ENCODE measurements around the gene CDH20. TPM values are rescaled to one million over a fixed set of nuclear protein-coding genes. Genes with fewer than 3 reads are reported as not detected.

The CDH20 gene
- total and polyA plus RNA-seq, 7 experiments from 2014 or later = 0.15 to 0.44 (median 0.40) TPM; not detected in 4

GRCh38 chr18:61496374-61496773, 163.1 kb downstream of the CDH20 start:
- H3K4me3 ChIP-seq (ENCODE audit: low read length) = no peak overlapping the region
- POLR2A ChIA-PET = no interaction called here
- peaks cover 0 to 20% (median 5%) of the 10 kb centered on the region in 5 donors for H3K27me3 Mint-ChIP-seq
- no peaks in the 10 kb centered on the region for H3K9me3 ChIP-seq (ENCODE audit: control insufficient read depth in 2 of 3, low read length in 3 of 3)
- CTCF ChIA-PET = no interaction called here
- H3K4me1 Mint-ChIP-seq = no peaks in the 10 kb centered on the region
- DNase-seq = no peak
- no peaks in the 10 kb centered on the region for H3K4me1 ChIP-seq (ENCODE audit: control insufficient read depth in 2 of 2, insufficient read depth in 2 of 2, low read length in 2 of 2)
- no peaks in the 10 kb centered on the region for H3K9me3 Mint-ChIP-seq
- H3K36me3 ChIP-seq (ENCODE audit: control insufficient read depth in 2 of 3, insufficient read depth in 3 of 3, low read length in 3 of 3) = no peaks in the 10 kb centered on the region
- no peaks in the 10 kb centered on the region for H3K27me3 ChIP-seq (ENCODE audit: control insufficient read depth in 2 of 2, insufficient read depth in 2 of 2, low read length in 2 of 2)
- no peak overlapping the region for H3K4me3 Mint-ChIP-seq
- H3K27ac Mint-ChIP-seq = no peak overlapping the region
- intact Hi-C loops (cut with micrococcal nuclease) = no loop called here
- no peak for ATAC-seq
- no peaks in the 10 kb centered on the region for H3K36me3 Mint-ChIP-seq
- H3K27ac ChIP-seq (ENCODE audit: low read depth, low read length) = no peak overlapping the region

- Histone ChIP-seq H3K9me3 (ENCODE audit: control insufficient read depth in 2 of 3, low read length in 3 of 3) (no peaks in the 10 kb centered on the region), H3K27me3 (ENCODE audit: control insufficient read depth in 2 of 2, insufficient read depth in 2 of 2, low read length in 2 of 2) (no peaks in the 10 kb centered on the region), H3K4me1 (ENCODE audit: control insufficient read depth in 2 of 2, insufficient read depth in 2 of 2, low read length in 2 of 2) (no peaks in the 10 kb centered on the region), H3K4me3 (ENCODE audit: low read length) (no peak overlapping the region), H3K27ac (ENCODE audit: low read depth, low read length) (no peak overlapping the region), H3K36me3 (ENCODE audit: control insufficient read depth in 2 of 3, insufficient read depth in 3 of 3, low read length in 3 of 3) (no peaks in the 10 kb centered on the region)
- no peak for DNase-seq
- POLR2A ChIA-PET = no interaction called here
- Mint-ChIP-seq H3K27me3 (peaks cover 0 to 20% (median 5%) of the 10 kb centered on the region in 5 donors), H3K4me3 (no peak overlapping the region), H3K27ac (no peak overlapping the region), H3K36me3 (no peaks in the 10 kb centered on the region), H3K4me1 (no peaks in the 10 kb centered on the region), H3K9me3 (no peaks in the 10 kb centered on the region)
- ATAC-seq = no peak
- intact Hi-C loops (cut with micrococcal nuclease) = no loop called here
- CTCF ChIA-PET = no interaction called here
These were observed 164.2 kb downstream of the CDH20 start for GRCh38 chr18:61497422-61497821.

DNA sequence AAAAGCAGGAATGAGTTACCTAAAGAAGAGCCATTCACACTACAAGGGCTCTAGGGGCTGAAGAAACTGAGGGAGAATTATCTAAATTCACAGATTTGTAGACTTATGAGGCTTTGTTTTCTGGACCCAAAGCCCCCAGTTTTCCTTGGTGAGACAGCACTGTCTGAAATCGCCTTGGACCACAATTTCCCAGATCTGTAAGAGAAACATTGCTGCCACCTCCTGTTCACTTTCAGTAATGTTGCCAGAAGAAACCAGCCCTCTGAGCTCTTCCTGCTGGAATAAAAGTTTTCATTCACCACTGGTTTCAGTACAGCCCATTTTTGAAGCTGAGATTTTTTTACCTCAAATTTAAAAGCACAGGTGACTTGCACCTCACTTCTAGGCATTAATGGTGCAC, 169.2 kb downstream of the CDH20 start:
- Mint-ChIP-seq H3K4me3 (no peak overlapping the region), H3K4me1 (no peaks in the 10 kb centered on the region), H3K9me3 (peaks cover 0 to 3% (median 0%) of the 10 kb centered on the region in 11 donors), H3K27me3 (peaks cover 6 to 25% (median 13%) of the 10 kb centered on the region in 5 donors), H3K36me3 (no peaks in the 10 kb centered on the region), H3K27ac (no peak overlapping the region)
- Histone ChIP-seq H3K27ac (ENCODE audit: low read depth, low read length) (no peak overlapping the region), H3K27me3 (ENCODE audit: control insufficient read depth in 2 of 2, insufficient read depth in 2 of 2, low read length in 2 of 2) (no peaks in the 10 kb centered on the region), H3K36me3 (ENCODE audit: control insufficient read depth in 2 of 3, insufficient read depth in 3 of 3, low read length in 3 of 3) (no peaks in the 10 kb centered on the region), H3K9me3 (ENCODE audit: control insufficient read depth in 2 of 3, low read length in 3 of 3) (no peaks in the 10 kb centered on the region), H3K4me1 (ENCODE audit: control insufficient read depth in 2 of 2, insufficient read depth in 2 of 2, low read length in 2 of 2) (no peaks in the 10 kb centered on the region), H3K4me3 (ENCODE audit: low read length) (no peak overlapping the region)
- ChIA-PET CTCF (no interaction called here), POLR2A (no interaction called here)
- intact Hi-C loops (cut with micrococcal nuclease) = loop anchor here in 1 of 2 donors (2.0 to 10.0 kb wide), 2 partner anchors 180 to 818 kb away; no protein-coding TSS in a partner anchor
- ATAC-seq (no peak), DNase-seq (no peak)

DNA sequence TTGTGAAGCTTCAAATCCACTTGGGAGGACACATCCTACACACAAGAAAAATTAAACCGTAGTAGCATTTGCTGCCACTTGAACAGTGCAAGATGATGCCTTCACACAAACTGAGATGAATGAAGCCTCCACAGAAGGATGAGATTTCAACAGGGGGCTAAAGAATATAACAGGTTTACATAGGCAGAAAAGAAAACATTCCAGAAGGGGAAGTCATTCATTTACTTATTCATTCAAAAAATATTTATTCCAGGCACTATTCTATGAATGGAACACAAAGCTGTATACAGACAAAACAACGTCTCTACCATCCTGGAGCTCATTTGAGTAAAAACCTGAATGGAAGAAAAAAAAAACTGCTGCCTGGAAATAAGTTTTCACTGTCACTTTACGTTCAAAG, 170.5 kb downstream of the CDH20 start:
- H3K4me3 Mint-ChIP-seq = no peak overlapping the region
- Histone ChIP-seq H3K27ac (ENCODE audit: low read depth, low read length) (no peak overlapping the region), H3K4me3 (ENCODE audit: low read length) (no peak overlapping the region), H3K36me3 (ENCODE audit: control insufficient read depth in 2 of 3, insufficient read depth in 3 of 3, low read length in 3 of 3) (no peaks in the 10 kb centered on the region), H3K27me3 (ENCODE audit: control insufficient read depth in 2 of 2, insufficient read depth in 2 of 2, low read length in 2 of 2) (no peaks in the 10 kb centered on the region), H3K4me1 (ENCODE audit: control insufficient read depth in 2 of 2, insufficient read depth in 2 of 2, low read length in 2 of 2) (no peaks in the 10 kb centered on the region), H3K9me3 (ENCODE audit: control insufficient read depth in 2 of 3, low read length in 3 of 3) (no peaks in the 10 kb centered on the region)
- ChIA-PET POLR2A (no interaction called here), CTCF (no interaction called here)
- H3K27me3 Mint-ChIP-seq = peaks cover 4 to 22% (median 13%) of the 10 kb centered on the region in 5 donors
- intact Hi-C loops (cut with micrococcal nuclease) = loop anchor here in 1 of 2 donors (2.0 to 10.0 kb wide), 2 partner anchors 181 to 819 kb away; no protein-coding TSS in a partner anchor
- ATAC-seq (no peak), DNase-seq (no peak)
- H3K9me3 Mint-ChIP-seq = peaks cover 0 to 5% (median 0%) of the 10 kb centered on the region in 11 donors
- H3K27ac Mint-ChIP-seq = no peak overlapping the region
- H3K4me1 Mint-ChIP-seq = no peaks in the 10 kb centered on the region
- H3K36me3 Mint-ChIP-seq = no peaks in the 10 kb centered on the region

GRCh38 chr18:61528961-61529360, 195.7 kb downstream of the CDH20 start:
- no peaks in the 10 kb centered on the region for H3K27me3 ChIP-seq (ENCODE audit: control insufficient read depth in 2 of 2, insufficient read depth in 2 of 2, low read length in 2 of 2)
- H3K27ac ChIP-seq (ENCODE audit: low read depth, low read length) = no peak overlapping the region
- ATAC-seq = no peak
- ChIA-PET POLR2A (no interaction called here), CTCF (no interaction called here)
- H3K4me3 ChIP-seq (ENCODE audit: low read length) = no peak overlapping the region
- no peak overlapping the region for H3K27ac Mint-ChIP-seq
- H3K27me3 Mint-ChIP-seq = peaks cover 0 to 22% (median 13%) of the 10 kb centered on the region in 5 donors
- H3K4me1 ChIP-seq (ENCODE audit: control insufficient read depth in 2 of 2, insufficient read depth in 2 of 2, low read length in 2 of 2) = no peaks in the 10 kb centered on the region
- H3K4me3 Mint-ChIP-seq = no peak overlapping the region
- no peaks in the 10 kb centered on the region for H3K9me3 ChIP-seq (ENCODE audit: control insufficient read depth in 2 of 3, low read length in 3 of 3)
- H3K36me3 Mint-ChIP-seq = no peaks in the 10 kb centered on the region
- intact Hi-C loops (cut with micrococcal nuclease) = no loop called here
- H3K36me3 ChIP-seq (ENCODE audit: control insufficient read depth in 2 of 3, insufficient read depth in 3 of 3, low read length in 3 of 3) = no peaks in the 10 kb centered on the region
- no peaks in the 10 kb centered on the region for H3K4me1 Mint-ChIP-seq
- DNase-seq = no peak
- H3K9me3 Mint-ChIP-seq = peaks cover 0 to 4% (median 0%) of the 10 kb centered on the region in 11 donors

DNA sequence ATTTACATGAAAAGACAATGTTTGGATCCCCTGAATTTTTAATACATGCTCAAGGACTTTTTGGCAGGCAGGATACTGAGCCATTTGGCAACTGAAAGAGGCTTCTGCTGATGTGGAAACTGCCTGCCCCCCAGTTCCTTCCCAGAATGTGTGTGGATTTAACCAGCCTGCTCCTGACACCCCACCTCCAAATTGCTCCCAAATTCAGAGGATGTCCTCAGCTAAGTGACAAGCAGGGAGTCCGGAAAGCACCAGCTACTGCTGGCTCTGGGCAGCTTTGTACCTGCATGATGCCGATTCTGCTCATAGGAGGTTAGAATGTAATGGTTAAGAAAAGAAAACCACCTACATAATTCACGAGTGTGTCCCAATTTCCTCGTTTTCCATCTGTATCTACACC, 197.5 kb downstream of the CDH20 start:
- Histone ChIP-seq H3K36me3 (ENCODE audit: control insufficient read depth in 2 of 3, insufficient read depth in 3 of 3, low read length in 3 of 3) (no peaks in the 10 kb centered on the region), H3K27ac (ENCODE audit: low read depth, low read length) (no peak overlapping the region), H3K4me3 (ENCODE audit: low read length) (no peak overlapping the region), H3K4me1 (ENCODE audit: control insufficient read depth in 2 of 2, insufficient read depth in 2 of 2, low read length in 2 of 2) (no peaks in the 10 kb centered on the region), H3K27me3 (ENCODE audit: control insufficient read depth in 2 of 2, insufficient read depth in 2 of 2, low read length in 2 of 2) (no peaks in the 10 kb centered on the region), H3K9me3 (ENCODE audit: control insufficient read depth in 2 of 3, low read length in 3 of 3) (no peaks in the 10 kb centered on the region)
- ATAC-seq (no peak), DNase-seq (no peak)
- H3K27me3 Mint-ChIP-seq = peaks cover 0 to 23% (median 13%) of the 10 kb centered on the region in 5 donors
- no peaks in the 10 kb centered on the region for H3K4me1 Mint-ChIP-seq
- H3K4me3 Mint-ChIP-seq = no peak overlapping the region
- ChIA-PET CTCF (no interaction called here), POLR2A (no interaction called here)
- intact Hi-C loops (cut with micrococcal nuclease) = no loop called here
- no peaks in the 10 kb centered on the region for H3K36me3 Mint-ChIP-seq
- H3K9me3 Mint-ChIP-seq = peaks cover 0 to 2% (median 0%) of the 10 kb centered on the region in 11 donors
- no peak overlapping the region for H3K27ac Mint-ChIP-seq

DNA sequence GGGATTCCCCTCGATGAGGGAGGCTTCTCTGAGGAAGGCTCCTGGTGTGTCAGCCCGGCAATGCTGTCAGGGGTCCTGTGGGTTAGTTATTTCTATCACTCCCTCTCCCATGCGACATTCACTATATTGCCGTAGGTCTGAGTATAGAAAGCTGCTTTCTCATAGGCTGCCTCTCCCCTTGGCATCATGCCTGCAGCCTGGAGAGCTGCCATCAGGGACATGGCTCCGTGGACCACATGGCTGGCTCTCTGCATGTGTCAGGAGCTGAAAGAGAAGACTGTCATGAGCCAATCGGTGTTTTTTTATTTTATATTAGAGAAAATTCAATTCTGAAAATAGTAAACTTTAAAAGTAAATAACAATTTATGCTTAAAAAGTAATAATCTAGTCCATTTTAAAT, 198.0 kb downstream of the CDH20 start:
- POLR2A ChIA-PET = no interaction called here
- Histone ChIP-seq H3K9me3 (ENCODE audit: control insufficient read depth in 2 of 3, low read length in 3 of 3) (no peaks in the 10 kb centered on the region), H3K27me3 (ENCODE audit: control insufficient read depth in 2 of 2, insufficient read depth in 2 of 2, low read length in 2 of 2) (no peaks in the 10 kb centered on the region), H3K27ac (ENCODE audit: low read depth, low read length) (no peak overlapping the region), H3K4me1 (ENCODE audit: control insufficient read depth in 2 of 2, insufficient read depth in 2 of 2, low read length in 2 of 2) (no peaks in the 10 kb centered on the region), H3K4me3 (ENCODE audit: low read length) (no peak overlapping the region), H3K36me3 (ENCODE audit: control insufficient read depth in 2 of 3, insufficient read depth in 3 of 3, low read length in 3 of 3) (no peaks in the 10 kb centered on the region)
- no peak overlapping the region for H3K27ac Mint-ChIP-seq
- intact Hi-C loops (cut with micrococcal nuclease) = no loop called here
- no peaks in the 10 kb centered on the region for H3K36me3 Mint-ChIP-seq
- DNase-seq (no peak), ATAC-seq (no peak)
- H3K4me3 Mint-ChIP-seq = no peak overlapping the region
- no peaks in the 10 kb centered on the region for H3K4me1 Mint-ChIP-seq
- H3K27me3 Mint-ChIP-seq = peaks cover 0 to 23% (median 13%) of the 10 kb centered on the region in 5 donors
- H3K9me3 Mint-ChIP-seq = peaks cover 0 to 2% (median 0%) of the 10 kb centered on the region in 11 donors
- CTCF ChIA-PET = no interaction called here

All from naive thymus-derived CD4-positive, alpha-beta T cell (primary cell).